HCT116 (cell line): Measurements from ENCODE around the gene SLC35B2. TPM values are rescaled to one million over a fixed set of nuclear protein-coding genes. Genes with fewer than 3 reads are reported as not detected.

Experiments
- ATAC-seq: fragments of 200-7000 bp; cut with Tn5 transposase; 2 replicates; pipeline ENCODE4 v1.9.1; 2020; ENCODE audit warnings: mild to moderate bottlenecking, moderate library complexity
- BruUV-seq: library from RNA; stranded (reverse); fragments of 400-500 nt; replicated peaks from 2 replicates; lab custom pipeline; 2021; lab: Mats Ljungman, UMichigan
- CTCF ChIA-PET: fragments of 300-600 bp; sonication (Branson Sonifier 250); formaldehyde crosslinking; loops from one replicate; lab custom pipeline; 2021; ENCODE audit warnings: antibody characterized with exemption; lab: Charles Lee
- POLR2A ChIA-PET: fragments of 300-600, 350-600 bp; sonication (Branson Sonifier 250); formaldehyde crosslinking; loops from one replicate; lab custom pipeline; 2021; ENCODE audit warnings: antibody characterized with exemption; lab: Charles Lee
- RAD21 ChIA-PET, 2 experiments: fragments of 300-600 bp; sonication (Branson Sonifier 250); formaldehyde crosslinking; loops; one replicate each; lab custom pipeline; 2023; ENCODE audit warnings: low total read pairs in 2 of 2; ENCODE audit not compliant: uncharacterized antibody in 2 of 2, unreplicated experiment in 2 of 2, low non-redundant PET in 1 of 2; lab: Charles Lee
- DNase-seq: peaks from one replicate; pipeline ENCODE4 v3.0.0-alpha.2; 2010; ENCODE audit warnings: low read depth, low spot score
- H2AFZ ChIP-seq: fragments of 200-600 bp; shearing (Covaris generic), sonication (generic); 2 replicates; pipeline ENCODE4 v1.6.1; 2017; ENCODE audit warnings: low read depth, mixed run types, mixed read lengths, antibody characterized with exemption, low read length; ENCODE audit not compliant: poor library complexity, severe bottlenecking
- H3K27ac ChIP-seq: 2 replicates; pipeline ENCODE4 v1.5.1; 2012; ENCODE audit warnings: low read depth, low read length
- H3K27me3 ChIP-seq: fragments of 200-600 bp; sonication (generic); 2 replicates; pipeline ENCODE4 v1.6.1; 2016; ENCODE audit warnings: mixed run types, low read length, mixed read lengths; ENCODE audit not compliant: insufficient read depth
- H3K36me3 ChIP-seq, 2 experiments: fragments of 200-500 bp in 1 of 2; fragments of 200-600 bp in 1 of 2; sonication (Bioruptor generic) in 1 of 2; sonication (generic) in 1 of 2; 2 replicates each; pipeline versions ENCODE4 v1.5.1 to v1.6.1; 2014 to 2016; ENCODE audit warnings: low read length in 2 of 2, inconsistent platforms in 1 of 2, mixed read lengths in 1 of 2, mixed run types in 1 of 2; ENCODE audit not compliant: insufficient read depth in 2 of 2, control insufficient read depth in 1 of 2
- H3K4me1 ChIP-seq, 2 experiments: fragments of 200-600 bp in 1 of 2; sonication (generic) in 1 of 2; 2 replicates each; pipeline versions ENCODE4 v1.5.1 to v1.6.1; 2012 to 2017; ENCODE audit warnings: low read length in 2 of 2, inconsistent platforms in 1 of 2, mild to moderate bottlenecking in 1 of 2, mixed read lengths in 1 of 2, mixed run types in 1 of 2, moderate library complexity in 1 of 2; ENCODE audit not compliant: insufficient read depth in 2 of 2, control insufficient read depth in 1 of 2
- H3K4me2 ChIP-seq: fragments of 200-600 bp; sonication (generic); 2 replicates; pipeline ENCODE4 v1.6.1; 2017; ENCODE audit warnings: mixed run types, low read length, mixed read lengths
- H3K4me3 ChIP-seq, 2 experiments: fragments of 200-600 bp in 1 of 2; sonication (generic) in 1 of 2; replicated peaks in 1 of 2; 2 replicates each; pipeline ENCODE4 v1.5.1; 2011 to 2016; ENCODE audit warnings: low read length in 2 of 2, control low read depth in 1 of 2, low read depth in 1 of 2, mild to moderate bottlenecking in 1 of 2, mixed read lengths in 1 of 2, mixed run types in 1 of 2
- H3K79me2 ChIP-seq: fragments of 200-600 bp; sonication (generic); 2 replicates; pipeline ENCODE4 v1.6.1; 2017; ENCODE audit warnings: mild to moderate bottlenecking, mixed run types, low read length, moderate library complexity, mixed read lengths; ENCODE audit not compliant: insufficient read depth
- H3K9ac ChIP-seq: fragments of 200-600 bp; sonication (generic); 2 replicates; pipeline ENCODE4 v1.6.1; 2016; ENCODE audit warnings: low read length, mixed read lengths
- H3K9me2 ChIP-seq: fragments of 200-600 bp; sonication (generic), shearing (Covaris generic); 2 replicates; pipeline ENCODE4 v1.6.1; 2017; ENCODE audit warnings: mixed run types, mild to moderate bottlenecking, moderate library complexity; ENCODE audit not compliant: insufficient read depth
- H3K9me3 ChIP-seq, 2 experiments: fragments of 200-500 bp in 1 of 2; fragments of 200-600 bp in 1 of 2; sonication (Bioruptor generic) in 1 of 2; sonication (generic) in 1 of 2; 2 replicates each; pipeline ENCODE4 v1.6.1; 2014 to 2017; ENCODE audit warnings: low read length in 2 of 2, mixed read lengths in 2 of 2, inconsistent platforms in 1 of 2, low read depth in 1 of 2, mild to moderate bottlenecking in 1 of 2, mixed run types in 1 of 2, moderate library complexity in 1 of 2; ENCODE audit not compliant: control insufficient read depth in 1 of 2, insufficient read depth in 1 of 2
- H4K20me1 ChIP-seq: fragments of 200-600 bp; sonication (generic), shearing (Covaris generic); 2 replicates; pipeline ENCODE4 v1.6.1; 2017; ENCODE audit warnings: mixed run types, mild to moderate bottlenecking, moderate library complexity; ENCODE audit not compliant: insufficient read depth
- ATF3 ChIP-seq: IDR thresholded peaks from 2 replicates; pipeline ENCODE4 v1.6.1; 2012
- CEBPB ChIP-seq: IDR thresholded peaks from 2 replicates; pipeline ENCODE4 v1.6.1; 2012; ENCODE audit warnings: low read depth
- EGR1 ChIP-seq: IDR thresholded peaks from 2 replicates; pipeline ENCODE4 v1.6.1; 2012; ENCODE audit warnings: low read depth
- ELF1 ChIP-seq: IDR thresholded peaks from 2 replicates; pipeline ENCODE4 v1.6.1; 2012; ENCODE audit warnings: low read depth, borderline replicate concordance
- EZH2phosphoT487 ChIP-seq: fragments of 200-600 bp; IDR thresholded peaks from 2 replicates; pipeline ENCODE4 v1.6.1; 2018; ENCODE audit warnings: antibody characterized with exemption, borderline replicate concordance
- FOSL1 ChIP-seq: IDR thresholded peaks from 2 replicates; pipeline ENCODE4 v1.6.1; 2012; ENCODE audit warnings: low read depth
- JUND ChIP-seq: IDR thresholded peaks from 2 replicates; pipeline ENCODE4 v1.6.1; 2012
- POLR2A ChIP-seq: IDR thresholded peaks from 2 replicates; pipeline ENCODE4 v1.7.0; 2011; ENCODE audit warnings: borderline replicate concordance; ENCODE audit not compliant: insufficient read depth, insufficient read length; ENCODE audit errors: extremely low read depth
- RAD21 ChIP-seq: IDR thresholded peaks from 2 replicates; pipeline ENCODE4 v1.6.1; 2012; ENCODE audit warnings: low read depth, mild to moderate bottlenecking
- SIN3A ChIP-seq: IDR thresholded peaks from 2 replicates; pipeline ENCODE4 v1.6.1; 2012; ENCODE audit warnings: low read depth
- SP1 ChIP-seq: IDR thresholded peaks from 2 replicates; pipeline ENCODE4 v1.6.1; 2012; ENCODE audit warnings: low read depth
- SRF ChIP-seq: IDR thresholded peaks from 2 replicates; pipeline ENCODE4 v1.6.1; 2012; ENCODE audit warnings: low read depth
- TCF7L2 ChIP-seq: IDR thresholded peaks from 2 replicates; pipeline ENCODE4 v1.7.0; 2011; ENCODE audit warnings: borderline replicate concordance, inconsistent platforms; ENCODE audit not compliant: insufficient read depth, insufficient read length; ENCODE audit errors: extremely low read depth
- YY1 ChIP-seq: IDR thresholded peaks from 2 replicates; pipeline ENCODE4 v1.6.1; 2011; ENCODE audit warnings: low read length, low read depth, moderate library complexity, mild to moderate bottlenecking; ENCODE audit not compliant: insufficient replicate concordance; ENCODE audit errors: extremely low read depth
- ZFX ChIP-seq: fragments of 450-650 bp; IDR thresholded peaks from 2 replicates; pipeline ENCODE4 v1.6.1; 2017
- ZNF274 ChIP-seq: fragments of 200-500 bp; sonication (Bioruptor generic); IDR thresholded peaks from 2 replicates; pipeline ENCODE4 v1.6.1; 2014; ENCODE audit warnings: mild to moderate bottlenecking, low read depth, low read length, inconsistent platforms
- intact Hi-C: fragments of 100-400 bp; cut with micrococcal nuclease; formaldehyde crosslinking; loops from 2 replicates; pipeline ENCODE4 v1.10.0; 2022
- total RNA-seq: library from RNA; stranded (reverse); gene quantifications from one replicate; pipeline ENCODE4 v1.2.1, GENCODE V29; 2021; ENCODE audit not compliant: unreplicated experiment
- TF ChIP-seq, protein P1 (sequence below): IDR thresholded peaks from 2 replicates; pipeline ENCODE4 v1.6.1; 2012
- TF ChIP-seq, protein P2 (sequence below): IDR thresholded peaks from 2 replicates; pipeline ENCODE4 v1.6.1; 2011; ENCODE audit warnings: mild to moderate bottlenecking, low read length, moderate library complexity; ENCODE audit not compliant: insufficient replicate concordance; ENCODE audit errors: extremely low read depth
- TF ChIP-seq, protein P3 (sequence below), 3 experiments: fragments of 200-600 bp in 1 of 3; sonication (generic) in 1 of 3; IDR thresholded peaks in 2 of 3; conservative IDR thresholded peaks in 1 of 3; 2 replicates each; pipeline ENCODE4 v1.5.1; 2012 to 2017; ENCODE audit warnings: low read depth in 2 of 3, low read length in 2 of 3, antibody characterized with exemption in 1 of 3, borderline replicate concordance in 1 of 3, control low read depth in 1 of 3, mild to moderate bottlenecking in 1 of 3, mixed read lengths in 1 of 3, mixed run types in 1 of 3, moderate library complexity in 1 of 3; ENCODE audit not compliant: insufficient read depth in 1 of 3

Gene SLC35B2
- total RNA-seq, 1 experiment from 2014 or later, result 50.5 TPM

DNA sequence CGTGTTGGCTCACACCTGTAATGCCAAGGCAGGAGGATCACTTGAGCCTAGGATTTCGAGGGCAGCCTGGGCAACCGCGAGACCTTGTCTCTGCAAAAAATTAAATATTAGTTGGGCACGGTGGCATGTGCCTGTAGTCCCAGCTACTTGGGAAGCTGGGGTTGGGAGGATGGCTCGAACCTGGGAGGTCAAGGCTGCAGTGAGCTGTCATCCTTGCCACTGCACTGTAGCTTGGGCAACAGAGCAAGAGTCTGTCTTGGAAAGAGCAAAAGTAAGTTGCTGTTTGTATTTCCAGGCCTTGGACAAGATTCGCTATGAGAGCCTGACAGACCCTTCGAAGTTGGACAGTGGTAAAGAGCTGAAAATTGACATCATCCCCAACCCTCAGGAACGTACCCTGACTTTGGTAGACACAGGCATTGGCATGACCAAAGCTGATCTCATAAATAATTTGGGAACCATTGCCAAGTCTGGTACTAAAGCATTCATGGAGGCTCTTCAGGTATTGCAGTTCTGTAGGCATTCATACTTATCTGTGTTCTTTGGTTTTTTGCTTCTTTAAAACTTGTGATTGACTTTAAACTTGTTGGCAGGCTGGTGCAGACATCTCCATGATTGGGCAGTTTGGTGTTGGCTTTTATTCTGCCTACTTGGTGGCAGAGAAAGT is 8.1 kb downstream of the SLC35B2 start:
- Histone ChIP-seq H3K4me3 (peak overlapping the region; percentile 82 to 100), H3K27me3 (no peaks in the 10 kb centered on the region), H3K36me3 (peaks cover 55 to 66% of the 10 kb centered on the region in 2 experiments), H3K4me1 (peaks cover 10 to 34% of the 10 kb centered on the region in 2 experiments), H3K9me2 (no peaks in the 10 kb centered on the region), H3K9ac (peak overlapping the region; percentile 95), H2AFZ (no peak overlapping the region), H3K9me3 (no peaks in the 10 kb centered on the region), H3K4me2 (peak overlapping the region; percentile 83), H3K27ac (peak overlapping the region; percentile 82), H4K20me1 (peaks cover 59% of the 10 kb centered on the region), H3K79me2 (peaks cover 65% of the 10 kb centered on the region)
- ChIA-PET RAD21 (no interaction called here), POLR2A (interaction anchor here (1.2 kb wide), 1 partner anchor 12 kb away, joined by 4 read pairs; no protein-coding TSS in a partner anchor), CTCF (no interaction called here)
- no TSS peak for BruUV-seq
- DNase-seq (no peak), ATAC-seq (no peak)
- intact Hi-C loops, result no loop called here
- TF ChIP-seq JUND (no peak), ZNF274 (no peak), RAD21 (no peak), SIN3A (no peak), POLR2A (no peak), ZFX (no peak), ATF3 (no peak), EZH2phosphoT487 (no peak), CEBPB (no peak), TCF7L2 (no peak), FOSL1 (no peak), SRF (no peak), YY1 (no peak), EGR1 (no peak), SP1 (no peak), ELF1 (no peak)
- TF ChIP-seq, protein P1, sequence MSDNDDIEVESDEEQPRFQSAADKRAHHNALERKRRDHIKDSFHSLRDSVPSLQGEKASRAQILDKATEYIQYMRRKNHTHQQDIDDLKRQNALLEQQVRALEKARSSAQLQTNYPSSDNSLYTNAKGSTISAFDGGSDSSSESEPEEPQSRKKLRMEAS, result no peak
- TF ChIP-seq, protein P2, sequence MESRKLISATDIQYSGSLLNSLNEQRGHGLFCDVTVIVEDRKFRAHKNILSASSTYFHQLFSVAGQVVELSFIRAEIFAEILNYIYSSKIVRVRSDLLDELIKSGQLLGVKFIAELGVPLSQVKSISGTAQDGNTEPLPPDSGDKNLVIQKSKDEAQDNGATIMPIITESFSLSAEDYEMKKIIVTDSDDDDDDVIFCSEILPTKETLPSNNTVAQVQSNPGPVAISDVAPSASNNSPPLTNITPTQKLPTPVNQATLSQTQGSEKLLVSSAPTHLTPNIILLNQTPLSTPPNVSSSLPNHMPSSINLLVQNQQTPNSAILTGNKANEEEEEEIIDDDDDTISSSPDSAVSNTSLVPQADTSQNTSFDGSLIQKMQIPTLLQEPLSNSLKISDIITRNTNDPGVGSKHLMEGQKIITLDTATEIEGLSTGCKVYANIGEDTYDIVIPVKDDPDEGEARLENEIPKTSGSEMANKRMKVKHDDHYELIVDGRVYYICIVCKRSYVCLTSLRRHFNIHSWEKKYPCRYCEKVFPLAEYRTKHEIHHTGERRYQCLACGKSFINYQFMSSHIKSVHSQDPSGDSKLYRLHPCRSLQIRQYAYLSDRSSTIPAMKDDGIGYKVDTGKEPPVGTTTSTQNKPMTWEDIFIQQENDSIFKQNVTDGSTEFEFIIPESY, result no peak
- TF ChIP-seq, protein P3, sequence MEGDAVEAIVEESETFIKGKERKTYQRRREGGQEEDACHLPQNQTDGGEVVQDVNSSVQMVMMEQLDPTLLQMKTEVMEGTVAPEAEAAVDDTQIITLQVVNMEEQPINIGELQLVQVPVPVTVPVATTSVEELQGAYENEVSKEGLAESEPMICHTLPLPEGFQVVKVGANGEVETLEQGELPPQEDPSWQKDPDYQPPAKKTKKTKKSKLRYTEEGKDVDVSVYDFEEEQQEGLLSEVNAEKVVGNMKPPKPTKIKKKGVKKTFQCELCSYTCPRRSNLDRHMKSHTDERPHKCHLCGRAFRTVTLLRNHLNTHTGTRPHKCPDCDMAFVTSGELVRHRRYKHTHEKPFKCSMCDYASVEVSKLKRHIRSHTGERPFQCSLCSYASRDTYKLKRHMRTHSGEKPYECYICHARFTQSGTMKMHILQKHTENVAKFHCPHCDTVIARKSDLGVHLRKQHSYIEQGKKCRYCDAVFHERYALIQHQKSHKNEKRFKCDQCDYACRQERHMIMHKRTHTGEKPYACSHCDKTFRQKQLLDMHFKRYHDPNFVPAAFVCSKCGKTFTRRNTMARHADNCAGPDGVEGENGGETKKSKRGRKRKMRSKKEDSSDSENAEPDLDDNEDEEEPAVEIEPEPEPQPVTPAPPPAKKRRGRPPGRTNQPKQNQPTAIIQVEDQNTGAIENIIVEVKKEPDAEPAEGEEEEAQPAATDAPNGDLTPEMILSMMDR (IDR thresholded peaks at IDR 0.05 in 2 of 3, conservative IDR thresholded peaks at IDR 0.05 in 1 of 3; ENCODE audit: borderline replicate concordance in 1 of 3, insufficient read depth in 1 of 3, low read depth in 2 of 3, low read length in 2 of 3), result no peak
